NCI-H2029 treated with DMSO at 0.1 percent for 48 hours (cell line): ENCODE measurements around the gene FGF1.

Source experiments
- DNase-seq: peaks from one replicate; lab custom pipeline; 2025; lab: John Stamatoyannopoulos, UW

Gene FGF1

DNA sequence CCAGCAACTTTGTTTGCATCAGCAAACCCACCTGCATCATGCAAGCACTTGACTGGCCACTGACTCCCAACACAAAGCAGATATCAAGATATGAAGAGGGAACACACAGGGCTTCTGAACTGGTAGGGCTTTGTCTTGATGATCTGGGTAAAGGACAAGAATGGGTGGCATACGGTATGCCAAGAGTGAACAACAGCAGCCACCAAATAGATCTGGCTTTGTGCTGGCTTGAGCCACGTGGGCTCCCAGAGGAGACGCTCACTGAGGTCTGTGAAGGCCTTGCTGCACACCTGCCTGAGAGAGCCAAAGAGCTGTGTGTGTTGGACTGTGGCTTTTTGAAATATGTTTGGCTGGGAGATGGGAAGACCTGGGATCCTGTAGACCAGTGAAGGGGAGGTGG lies 43.5 kb downstream of the FGF1 start:
- DNase-seq = no peak

DNA sequence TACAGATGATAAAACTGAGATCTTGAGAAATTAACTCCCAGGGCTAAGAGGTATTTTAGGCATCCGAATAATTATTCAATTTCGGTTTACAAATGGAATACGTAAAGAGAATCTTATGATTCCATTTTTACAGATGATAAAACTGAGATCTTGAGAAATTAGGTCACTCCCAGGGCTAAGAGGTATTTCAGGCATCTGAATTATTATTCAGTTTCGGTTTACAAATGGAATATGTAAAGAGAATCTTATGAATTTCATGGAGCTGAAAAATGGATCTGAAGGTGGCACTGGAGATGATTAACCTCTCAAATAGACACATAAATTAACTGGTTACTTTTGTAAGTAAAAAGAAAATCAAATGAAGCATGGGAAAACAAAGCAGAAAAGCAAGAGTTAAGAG lies 44.2 kb downstream of the FGF1 start:
- no peak for DNase-seq

DNA sequence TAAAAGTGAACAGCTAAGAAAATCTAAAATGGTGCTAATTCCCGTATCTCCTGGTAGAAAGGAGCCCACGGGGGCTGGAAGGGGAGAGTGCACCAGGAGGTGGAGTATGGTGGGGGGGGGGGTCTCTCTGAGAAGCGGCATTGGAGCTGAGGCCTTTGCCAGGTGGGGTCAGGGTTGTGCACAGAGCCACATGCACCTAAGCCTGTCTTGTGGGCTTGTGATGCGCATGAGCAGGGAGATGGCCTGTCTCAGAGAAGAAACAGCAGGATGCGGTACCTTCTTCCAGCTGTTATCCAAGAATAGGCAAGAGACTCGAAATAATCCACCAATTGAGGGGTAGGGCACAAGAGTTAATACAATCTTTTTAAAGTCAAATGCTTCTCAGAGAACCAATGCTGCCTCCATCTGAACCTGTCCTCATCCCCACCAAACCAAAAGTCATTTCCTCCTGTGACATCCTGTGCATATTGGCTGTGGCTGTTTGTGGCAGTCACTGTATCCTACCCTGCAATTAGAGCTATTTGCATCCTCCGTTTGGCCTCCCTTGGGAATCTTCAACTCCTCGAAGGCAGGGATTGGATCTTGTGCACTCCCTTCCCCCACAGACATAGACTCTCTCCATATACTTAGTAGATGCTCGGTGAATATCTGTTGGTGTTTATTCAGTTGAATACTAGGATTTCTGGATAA lies 45.4 kb downstream of the FGF1 start:
- DNase-seq = no peak

DNA sequence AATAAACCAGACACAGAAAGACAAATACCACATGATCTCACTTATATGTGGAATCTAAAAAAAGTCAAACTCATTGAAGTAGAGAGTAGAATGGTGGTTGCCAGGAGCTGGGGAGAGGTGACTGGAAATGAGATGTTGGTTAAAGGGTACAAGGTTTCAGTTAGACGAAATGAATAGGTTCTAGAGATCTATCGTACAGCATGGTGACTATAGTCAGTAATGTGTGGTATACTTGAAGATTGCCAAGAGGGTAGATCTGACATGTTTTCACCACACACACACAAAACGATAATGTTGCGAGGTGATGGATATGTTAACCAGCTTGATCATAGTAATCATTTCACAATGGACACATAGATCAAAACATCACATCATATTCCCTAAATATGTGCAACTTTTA lies 46.4 kb downstream of the FGF1 start:
- no peak for DNase-seq

DNA sequence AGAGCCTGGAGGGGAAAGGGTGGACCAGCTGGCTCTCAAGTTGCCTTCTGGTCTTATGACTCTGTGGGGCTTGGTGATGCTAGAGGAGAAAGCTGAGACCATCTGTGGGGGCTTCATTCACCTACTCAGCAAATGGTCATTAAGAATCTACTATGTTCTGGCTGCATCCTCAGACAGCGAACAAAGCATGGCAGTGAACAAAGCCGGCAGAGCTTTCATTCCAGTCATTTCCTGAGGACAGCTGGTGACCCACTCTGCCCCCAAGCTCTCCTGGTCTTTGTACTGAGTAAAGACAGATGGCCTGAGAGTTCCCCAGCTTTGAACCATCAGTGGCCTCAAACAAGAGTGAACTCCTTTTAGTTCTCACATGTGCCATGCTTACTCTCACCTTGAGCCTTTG lies 48.0 kb downstream of the FGF1 start:
- no peak for DNase-seq

DNA sequence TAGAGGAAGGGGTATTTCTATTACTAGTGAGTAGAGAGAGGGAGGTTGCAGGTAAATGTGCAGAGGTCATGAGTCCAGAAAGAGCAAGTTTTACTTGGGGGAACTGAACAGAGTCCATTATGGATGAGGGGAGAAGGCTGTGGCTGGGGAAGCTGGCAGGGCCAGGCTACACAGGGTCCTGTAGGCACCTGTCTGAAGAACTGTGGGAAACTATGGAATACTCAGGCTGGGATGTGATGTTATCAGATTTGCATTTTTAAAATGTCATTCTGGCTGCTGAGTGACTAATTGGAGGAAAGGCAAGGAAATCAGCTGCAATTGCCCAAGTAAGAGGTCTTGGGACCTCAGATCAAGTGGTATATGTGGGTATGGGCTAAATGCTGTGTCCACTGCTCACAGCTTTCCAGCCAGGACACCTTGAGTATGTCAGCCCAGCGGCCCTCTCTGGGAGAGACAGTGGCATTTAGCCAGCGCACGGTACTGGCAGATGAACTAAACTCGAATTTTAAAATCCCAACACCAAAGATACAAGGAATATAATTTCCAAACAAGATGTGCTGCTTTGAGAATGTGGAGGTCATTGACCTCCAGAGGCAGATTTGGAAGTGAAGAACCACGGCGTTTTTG lies 49.1 kb downstream of the FGF1 start:
- no peak for DNase-seq

DNA sequence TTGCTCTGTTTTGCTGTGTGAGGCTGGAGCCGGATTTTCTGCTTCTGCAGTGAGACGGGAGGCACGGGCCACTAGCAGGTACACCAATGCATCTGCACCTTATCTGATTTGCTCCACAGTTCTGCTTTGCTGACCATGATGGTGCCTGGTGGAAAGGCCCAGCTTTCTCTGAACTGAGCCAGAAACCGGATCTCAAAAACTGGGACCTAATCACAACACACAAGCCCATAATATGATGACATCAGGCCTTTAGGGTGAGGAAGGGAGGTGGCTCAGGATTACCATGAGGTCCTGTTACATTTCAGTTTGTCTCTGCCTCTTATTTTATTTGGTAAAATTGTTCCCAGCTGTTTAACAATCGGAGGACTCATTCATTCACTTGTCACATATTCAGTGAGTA lies 49.8 kb downstream of the FGF1 start:
- no peak for DNase-seq

DNA sequence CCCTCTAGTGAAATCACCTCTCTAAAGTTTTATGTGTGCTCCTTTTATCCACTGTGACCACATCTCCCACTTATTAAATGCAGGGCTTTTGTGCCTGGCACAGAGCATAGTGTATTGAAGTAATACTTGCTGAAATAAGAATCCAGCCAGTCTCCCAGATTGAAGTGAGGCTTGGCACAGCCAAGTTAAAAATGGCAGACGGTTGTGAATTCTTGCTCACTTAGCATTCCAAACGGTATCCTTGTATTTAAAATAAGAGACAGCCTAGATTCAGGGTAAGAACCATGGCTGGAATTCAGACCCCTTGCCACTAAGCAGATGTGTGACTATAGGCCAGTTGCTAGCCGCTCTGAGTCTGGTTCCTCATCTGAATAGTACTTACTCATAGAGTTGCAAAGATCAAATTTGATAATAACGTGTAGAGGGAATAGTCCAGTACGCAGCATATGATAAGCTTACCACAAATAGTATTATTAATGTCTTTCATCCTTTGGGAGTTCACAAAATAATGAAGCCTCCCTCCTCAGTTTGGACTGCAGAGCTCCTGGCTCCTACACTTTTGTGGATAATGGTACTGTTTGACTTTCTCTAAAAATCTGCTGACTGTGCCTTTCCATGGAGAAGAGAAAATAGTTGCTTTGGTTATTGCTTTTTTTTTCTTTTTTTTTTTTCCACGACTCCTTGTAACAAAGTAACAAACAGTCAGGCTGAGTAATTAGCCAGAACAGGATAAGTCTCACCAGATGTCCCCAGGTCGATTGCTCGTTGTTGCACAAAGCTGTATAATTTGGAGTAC lies 51.5 kb downstream of the FGF1 start:
- DNase-seq = no peak

DNA sequence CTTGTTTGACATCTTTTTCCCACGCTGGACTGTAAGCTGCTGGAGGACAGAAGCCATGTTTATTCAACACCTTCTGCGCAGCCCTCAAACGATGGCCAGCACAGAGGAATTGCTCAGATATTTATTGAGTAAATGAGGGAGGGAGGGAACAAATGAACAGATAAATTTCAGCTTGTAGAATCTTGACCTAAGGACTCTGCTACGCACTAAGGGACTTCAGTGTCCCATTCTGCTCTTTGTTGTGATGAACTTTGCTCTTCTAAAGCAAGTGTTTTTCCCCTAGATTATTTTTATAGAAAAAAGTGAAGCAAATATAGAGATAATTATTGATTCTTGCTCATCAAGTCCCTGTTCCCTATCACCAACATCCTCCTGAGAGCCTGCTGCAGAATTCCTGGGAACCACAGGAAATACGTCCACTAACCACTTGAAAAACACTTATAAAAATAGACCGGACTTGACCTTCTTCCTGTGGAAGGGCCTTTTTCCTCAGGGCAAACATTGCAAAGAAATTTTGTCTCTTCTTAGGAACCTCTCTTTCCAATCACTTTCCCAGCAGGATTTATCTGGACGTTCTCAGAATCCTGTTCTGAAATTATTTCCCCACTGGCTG lies 54.9 kb downstream of the FGF1 start:
- no peak for DNase-seq

DNA sequence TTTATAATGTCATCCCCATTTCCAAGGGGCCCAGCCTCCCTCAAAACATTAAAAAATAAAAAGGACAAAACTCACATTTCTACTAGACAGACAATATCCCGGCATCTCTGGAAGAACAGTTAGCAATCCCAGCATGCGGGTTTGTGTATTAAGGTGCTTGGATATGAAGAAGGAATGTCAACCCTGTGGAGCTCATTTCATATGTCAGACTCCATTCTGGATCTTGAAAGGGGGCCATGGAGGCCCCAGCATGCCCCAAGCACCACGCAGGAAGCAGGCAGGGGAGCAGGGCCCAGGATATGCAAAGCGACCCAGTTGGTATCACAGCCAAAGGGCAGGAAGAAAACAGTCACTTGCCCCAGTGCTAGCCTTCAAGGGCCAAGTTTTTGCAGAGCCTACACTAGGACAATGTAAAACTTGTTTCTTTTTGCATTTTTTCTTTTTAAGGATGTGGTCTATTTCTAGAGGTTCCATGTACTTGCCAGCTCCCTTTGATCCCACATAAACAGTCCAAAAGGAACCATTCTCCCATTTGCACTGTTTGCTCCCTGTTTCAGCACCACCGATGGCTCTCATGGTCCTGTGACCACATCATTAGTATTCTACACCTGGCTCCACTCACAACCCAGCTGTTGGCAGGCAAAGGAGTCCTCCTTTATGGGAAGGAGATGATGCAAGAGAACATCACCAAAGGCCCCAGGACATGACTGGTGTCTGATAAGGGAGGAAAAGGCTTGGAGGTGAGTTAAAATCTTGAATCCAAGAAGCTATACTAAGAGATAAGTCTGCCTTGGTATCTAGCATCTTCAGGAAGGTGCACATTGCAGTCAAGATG lies 58.3 kb downstream of the FGF1 start:
- peak; percentile 38 for DNase-seq

DNA sequence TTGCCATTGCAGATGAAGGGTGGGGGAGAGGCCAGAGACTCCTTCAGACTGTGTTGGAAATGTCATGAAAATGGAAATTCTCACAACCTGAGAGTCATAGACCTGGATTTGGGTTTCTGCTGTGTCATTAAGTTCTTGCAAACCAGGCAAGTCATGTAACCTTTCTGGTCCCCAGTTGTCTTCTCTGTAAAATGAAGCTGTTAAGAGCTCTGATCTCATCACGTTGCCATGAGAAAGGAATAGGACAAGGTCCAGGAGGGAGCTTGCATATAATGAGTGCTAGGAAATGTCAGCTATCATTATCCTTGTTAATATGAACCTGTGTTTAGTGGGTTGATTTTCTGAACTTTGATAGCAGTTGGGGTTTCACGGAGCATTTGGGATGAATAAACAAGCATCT lies 59.1 kb downstream of the FGF1 start:
- DNase-seq = no peak

DNA sequence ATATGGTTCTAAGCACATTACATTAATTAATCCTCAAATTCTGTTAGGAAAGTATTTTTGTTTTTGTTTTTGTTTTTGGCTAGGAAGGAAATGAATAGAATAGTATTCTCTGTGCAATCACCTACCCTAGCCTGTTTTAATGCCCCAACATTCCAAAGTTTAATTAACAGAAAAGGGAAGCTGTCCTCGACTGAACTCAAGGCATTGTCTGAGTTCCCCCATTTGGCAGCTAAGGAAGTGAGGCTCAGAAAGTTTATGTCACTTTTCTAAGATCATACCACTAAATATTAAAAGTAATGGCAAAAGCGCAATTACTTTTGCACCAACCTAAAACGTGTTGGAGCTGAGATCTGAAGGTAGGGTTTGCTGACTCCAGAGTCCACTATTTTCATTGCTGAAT lies 59.8 kb downstream of the FGF1 start:
- no peak for DNase-seq

DNA sequence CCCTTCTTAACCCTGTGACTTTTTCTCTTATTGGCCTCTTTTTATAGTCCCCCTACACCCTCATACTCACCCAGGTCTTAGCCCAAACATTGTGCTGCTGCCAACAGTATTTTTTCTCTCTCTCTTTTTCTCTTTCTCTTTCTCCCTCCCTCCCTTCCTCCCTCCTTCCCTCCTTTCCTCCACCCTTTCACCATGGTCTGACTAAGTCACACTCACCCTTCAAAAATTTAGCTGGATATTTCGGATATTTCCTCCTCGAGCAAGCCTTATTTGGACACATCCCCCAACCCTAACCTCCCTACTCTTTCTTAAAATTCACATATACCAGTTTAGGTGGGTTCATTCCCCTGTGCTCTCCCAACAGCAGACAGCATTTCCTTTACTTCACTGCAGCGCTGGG lies 64.7 kb downstream of the FGF1 start:
- no peak for DNase-seq

DNA sequence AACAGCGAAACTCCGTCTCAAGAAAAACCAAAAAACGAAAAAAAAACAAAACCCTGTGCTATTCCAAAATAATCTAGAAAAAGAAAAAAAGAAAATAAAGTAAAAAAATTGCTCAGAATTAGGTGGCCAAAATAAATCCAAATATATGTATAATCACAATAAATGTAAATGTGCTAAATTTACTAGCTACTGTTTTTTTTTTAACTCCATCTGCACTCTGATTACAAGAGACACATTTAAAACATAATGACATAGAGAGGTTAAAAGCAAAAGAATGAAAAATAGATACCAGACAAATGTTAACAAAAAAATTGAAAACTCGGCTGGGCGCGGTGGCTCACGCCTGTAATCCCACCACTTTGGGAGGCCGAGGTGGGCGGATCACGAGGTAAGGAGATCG lies 66.1 kb downstream of the FGF1 start:
- DNase-seq = no peak

DNA sequence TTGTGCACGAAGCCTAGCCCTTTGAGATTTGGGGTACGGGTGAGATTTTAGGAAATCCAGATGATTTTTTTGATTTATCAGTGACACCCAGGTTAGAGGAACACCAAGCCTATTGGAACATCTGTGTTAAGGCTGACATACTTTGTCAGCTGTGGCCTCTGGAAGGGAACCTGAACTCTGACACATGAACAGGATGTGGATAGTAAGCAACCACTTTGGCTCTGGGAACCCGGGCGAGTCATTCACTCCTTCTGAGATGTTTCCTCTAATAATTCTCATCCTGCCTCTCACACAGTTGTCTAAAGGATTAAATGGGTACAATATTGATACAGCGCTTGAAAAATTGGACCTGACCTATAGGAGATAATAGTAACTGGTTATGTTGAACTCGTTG lies 67.8 kb downstream of the FGF1 start:
- DNase-seq = no peak

DNA sequence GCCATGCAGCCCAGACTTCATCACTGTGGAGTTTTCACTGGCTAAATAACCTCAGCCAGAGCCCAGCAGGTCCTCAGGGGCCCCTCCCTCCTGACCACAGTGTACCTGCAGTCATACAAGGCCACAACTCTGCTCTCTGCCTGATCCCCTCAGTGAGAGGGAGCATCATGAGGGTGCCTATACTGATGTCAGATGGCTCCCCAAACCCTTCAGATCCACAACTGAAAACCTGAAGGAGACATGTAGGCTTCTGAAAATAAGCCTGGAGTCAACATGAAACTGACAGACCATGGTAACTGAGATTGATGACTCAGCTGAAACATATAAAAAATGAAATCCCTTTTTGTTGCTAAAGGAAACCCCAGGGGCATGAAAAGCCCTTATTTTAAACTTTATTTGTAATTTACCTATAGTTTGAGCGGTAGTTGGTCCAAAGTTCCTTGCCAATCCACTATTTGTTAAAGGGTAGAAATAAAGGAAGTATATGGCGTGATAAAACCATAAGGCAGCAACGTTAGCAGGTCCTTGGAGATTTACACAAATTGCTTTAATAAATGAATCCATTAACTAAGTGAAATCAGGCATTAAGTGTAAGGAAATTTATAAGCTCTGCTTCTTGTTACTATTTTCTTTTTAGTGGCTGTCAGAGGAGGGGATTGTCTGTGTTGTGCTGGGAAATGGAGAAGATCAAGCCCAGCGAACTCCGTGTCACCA lies 68.3 kb downstream of the FGF1 start:
- no peak for DNase-seq

DNA sequence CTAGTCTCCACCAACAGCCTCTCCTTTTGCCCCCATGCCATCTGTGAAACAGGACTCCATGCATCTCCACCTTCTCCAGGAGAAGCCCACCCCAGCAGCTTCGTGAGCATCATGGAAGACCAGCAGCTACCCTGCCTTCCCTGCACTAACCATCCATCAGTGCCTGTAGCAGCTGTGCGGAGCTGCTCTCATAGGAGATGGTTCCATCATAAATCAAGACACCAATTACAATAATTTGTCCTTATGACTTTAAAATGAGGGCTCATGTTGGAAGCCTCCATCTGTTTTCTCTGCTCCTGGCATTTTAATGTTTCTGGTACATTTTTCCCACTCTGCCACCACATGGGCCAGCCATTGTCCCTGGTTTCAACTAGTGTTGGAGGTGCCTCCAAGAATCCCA lies 69.9 kb downstream of the FGF1 start:
- DNase-seq = no peak

DNA sequence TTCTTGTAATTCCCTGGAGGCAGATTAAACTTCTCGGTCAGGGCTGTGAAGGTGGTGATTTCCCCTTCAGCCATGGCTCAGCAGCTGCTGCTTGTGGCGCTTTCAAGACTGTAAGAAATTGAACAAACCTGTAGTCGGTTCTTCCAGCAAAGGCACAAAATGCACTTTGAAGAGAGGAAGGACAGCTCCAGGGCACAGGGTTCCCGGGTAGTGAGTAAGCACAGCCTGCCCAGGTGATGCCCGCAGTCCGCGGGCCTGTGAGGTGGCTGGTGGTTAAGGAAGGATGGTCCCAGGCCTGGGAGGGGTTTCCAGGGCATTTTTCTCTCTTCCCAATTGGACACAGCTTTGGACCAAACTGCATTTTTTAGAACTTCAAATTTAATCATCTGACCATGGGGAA lies 71.8 kb downstream of the FGF1 start:
- no peak for DNase-seq

DNA sequence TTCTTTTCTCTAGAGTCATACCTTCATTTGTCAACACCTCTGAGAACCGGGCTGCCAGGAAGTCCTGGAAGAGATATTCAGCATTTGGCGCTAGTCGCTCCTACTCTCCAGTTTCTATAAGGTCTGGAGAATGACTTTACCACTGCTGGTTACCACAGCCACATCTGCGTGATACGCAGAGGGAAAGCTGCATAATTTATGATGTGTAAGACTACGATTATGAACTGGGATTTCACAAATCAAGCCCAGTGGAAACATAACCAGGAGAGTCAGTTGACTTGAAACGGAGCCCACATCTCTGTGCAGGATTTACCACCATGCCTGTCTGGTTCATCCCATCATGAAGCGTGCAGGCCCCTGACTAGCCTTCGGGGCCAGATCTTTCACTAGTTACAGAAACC lies 72.6 kb downstream of the FGF1 start:
- DNase-seq = no peak

DNA sequence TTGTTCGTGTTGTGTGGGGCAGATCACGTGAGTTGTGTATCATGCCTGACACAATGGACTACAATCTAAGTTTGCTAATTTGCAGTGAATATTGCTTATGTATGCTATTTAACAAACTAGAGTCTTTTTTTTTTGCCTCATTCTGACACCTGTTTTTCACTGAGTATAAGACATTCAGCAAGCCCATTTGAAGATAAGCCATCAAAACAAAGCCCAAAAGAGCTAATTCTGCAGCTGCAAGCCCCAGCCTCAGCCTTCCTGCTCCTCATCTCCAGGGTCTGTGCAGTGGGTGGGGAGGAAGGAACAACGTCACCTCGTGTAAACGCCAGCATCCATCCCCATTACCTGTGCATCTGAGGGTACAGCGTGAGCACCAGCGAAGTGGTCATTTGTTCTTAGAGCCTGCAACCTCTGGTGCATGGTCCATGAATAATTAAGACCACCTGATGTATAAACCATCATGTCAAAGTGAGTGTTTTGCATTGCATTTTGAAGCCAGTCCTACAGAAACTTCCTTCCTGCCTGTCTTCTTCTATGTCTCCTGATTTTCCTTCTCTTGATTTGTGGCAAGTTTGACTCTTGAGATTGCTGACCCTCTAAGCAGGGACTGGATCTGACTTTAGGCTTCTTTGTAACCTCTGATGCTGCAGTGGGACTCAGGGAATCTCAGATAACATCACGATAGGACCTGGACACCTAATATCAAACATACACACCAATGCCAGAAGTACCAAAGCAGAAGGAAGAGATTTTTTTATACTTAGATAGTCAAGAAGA lies 73.2 kb downstream of the FGF1 start:
- DNase-seq = no peak

DNA sequence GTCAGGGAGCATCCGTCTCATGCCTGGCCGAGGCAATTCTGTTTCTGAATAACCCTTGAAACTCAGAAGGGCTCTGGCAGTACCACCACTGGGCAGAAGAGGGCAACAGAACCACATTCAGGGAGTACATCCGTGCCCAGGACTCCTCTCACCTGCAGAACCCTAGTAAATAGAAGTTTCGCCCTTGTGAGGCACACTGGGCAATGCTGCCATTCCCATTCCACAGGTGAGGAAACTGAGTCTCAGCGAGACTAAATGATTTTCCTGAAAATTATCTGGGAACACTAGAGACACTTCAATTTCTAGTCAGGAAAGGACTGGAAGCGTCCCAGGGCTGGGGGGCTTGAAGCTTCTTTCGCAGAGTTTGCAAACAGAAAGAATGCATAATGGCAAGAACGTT lies 74.7 kb downstream of the FGF1 start:
- DNase-seq = peak; percentile 60
